ENCODE measurements around the gene HLA-DOA.

Gene HLA-DOA

DNA sequence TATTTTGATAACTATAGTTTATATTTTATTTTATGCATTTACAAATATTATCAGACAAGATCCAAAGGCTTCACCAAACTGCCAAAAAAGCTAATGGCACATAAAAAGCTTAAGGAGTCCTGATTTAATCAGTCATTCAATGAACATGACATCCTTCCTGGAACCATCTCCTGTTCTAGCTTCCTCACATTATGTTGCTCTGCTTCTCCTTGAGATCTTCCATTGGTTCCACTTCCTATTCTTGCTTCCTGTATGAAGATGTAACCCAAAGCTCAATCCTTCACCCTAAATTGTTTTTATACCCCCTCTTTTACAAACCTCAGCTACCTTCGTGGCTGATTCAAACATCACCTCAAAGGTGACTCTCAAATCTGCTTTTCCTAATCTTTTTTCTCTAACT, 45.5 kb downstream of the HLA-DOA start:
- no peak for DNase-seq (ENCODE audit: low read depth)

DNA sequence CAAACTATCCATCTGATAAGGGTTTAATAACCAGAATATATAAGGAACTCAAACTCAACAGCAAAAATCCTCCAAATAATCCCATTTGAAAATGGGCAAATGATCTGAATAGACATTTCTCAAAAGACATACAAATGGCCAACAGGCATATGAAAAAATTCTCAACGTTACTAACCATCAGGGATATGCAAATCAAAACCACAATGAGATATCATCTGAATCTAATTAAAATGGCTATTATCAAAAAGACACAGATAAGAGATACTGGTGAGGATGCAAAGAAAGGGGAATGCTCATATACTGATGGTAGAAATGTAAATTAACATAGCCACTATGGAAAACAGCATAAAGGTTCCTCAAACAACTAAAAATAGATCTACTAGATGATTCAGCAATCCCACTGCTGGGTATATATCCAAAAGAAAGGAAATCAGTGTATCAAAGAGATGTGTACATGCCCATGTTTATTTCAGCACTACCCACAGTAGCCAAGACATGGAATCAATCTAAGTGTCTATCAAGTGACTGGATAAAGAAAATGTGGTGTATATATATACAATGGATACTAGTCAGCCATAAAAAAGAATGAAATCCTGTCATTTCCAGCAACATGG, 47.1 kb downstream of the HLA-DOA start:
- DNase-seq (ENCODE audit: low read depth) = no peak

DNA sequence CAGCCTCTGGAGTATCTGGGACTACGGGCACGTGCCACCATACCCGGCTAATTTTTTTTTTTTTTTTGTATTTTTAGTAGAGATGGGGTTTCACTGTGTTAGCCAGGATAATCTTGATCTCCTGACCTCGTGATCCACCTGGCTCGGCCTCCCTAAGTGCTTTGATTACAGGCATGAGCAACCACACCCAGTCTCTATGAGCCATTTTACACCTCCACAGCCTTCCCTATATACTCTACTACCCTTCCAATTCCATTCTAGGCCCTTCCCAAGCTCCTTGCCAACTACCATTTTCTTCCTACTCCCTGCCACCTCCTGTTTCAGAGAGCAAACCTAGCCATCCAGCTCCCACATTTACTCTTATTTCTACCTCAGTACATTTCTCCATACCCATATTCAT, 48.8 kb downstream of the HLA-DOA start:
- no peak for DNase-seq (ENCODE audit: low read depth)

DNA sequence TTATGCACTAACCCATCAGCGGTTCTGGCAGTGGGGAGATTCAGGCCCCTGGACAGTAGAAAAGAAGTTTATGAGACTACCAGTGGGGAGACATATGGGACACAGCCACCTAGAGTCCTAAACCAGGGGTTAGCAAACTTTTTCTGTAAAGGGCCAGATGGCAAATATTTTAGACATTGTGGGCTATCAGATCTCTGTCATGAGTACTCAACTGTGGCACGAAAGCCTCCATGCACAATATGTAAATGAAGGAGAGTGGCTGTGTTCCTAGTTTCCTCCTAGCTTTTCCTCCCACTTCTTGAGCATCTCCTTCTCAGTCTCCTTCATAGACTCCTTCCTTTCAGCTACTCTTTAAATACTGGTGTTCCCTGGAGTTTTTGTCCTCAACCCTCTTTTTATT, 53.2 kb downstream of the HLA-DOA start:
- no peak for DNase-seq (ENCODE audit: low read depth)

DNA sequence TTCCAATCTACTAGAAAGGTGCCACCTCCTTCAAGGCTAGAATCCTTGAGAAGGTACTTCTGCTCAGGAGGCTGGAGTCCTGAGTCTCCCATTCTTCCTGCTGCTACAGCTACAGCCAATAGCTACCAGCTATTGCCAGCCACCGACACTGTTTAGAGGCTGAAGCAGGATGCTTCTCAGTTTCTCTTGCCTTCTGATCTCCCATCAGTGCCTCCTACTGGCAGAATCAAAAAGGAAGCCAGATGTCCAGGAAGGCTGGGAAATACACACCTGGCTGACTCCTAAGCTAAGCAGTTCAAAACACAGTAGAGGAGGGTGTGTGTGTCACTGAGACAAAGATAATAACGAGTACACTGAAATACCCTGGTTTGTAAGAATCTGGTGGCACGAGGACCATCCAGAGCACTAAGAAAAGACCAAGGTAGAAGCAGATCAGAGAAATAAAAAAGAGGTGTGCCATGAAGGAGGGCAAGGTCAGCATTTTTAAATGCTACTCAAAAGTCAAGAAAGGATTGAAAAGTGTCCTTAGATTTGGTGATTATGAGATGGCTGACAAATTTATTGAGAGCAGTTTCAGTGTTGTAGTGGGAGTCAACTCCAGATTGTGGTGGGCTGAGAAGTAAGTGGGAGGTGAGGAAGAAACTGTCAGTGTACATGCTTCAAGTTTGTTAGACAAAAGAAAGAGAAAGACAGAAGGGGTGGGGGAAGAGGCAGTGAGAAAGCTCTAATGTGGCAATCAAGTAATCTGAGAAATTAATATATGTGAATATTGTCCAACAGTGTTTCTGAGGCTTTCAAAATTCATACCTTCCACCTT, 54.2 kb downstream of the HLA-DOA start:
- peak; percentile 47 for DNase-seq (ENCODE audit: low read depth)

DNA sequence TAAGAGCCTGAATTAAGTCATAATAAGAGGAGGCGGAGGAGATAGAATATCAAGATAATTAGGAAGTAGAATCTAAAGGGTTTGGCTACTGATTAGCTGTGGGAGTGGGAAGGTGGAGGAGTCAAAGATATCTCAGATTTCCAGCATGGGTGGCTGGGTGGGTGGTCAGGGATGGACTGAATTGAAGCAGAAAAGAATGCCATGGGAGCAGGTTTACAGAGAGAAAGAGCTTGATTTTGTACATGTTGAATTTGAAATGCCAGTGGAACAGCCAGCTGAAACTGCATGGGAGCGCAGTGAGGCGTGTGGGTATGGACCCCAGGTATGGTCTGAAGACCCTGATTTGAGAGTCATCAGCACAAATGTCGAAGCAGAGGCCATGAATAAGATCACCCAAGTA, 55.1 kb downstream of the HLA-DOA start:
- no peak for DNase-seq (ENCODE audit: low read depth)

Data from iris pigment epithelial cell (primary cell).